Transverse colon (tissue), 4 donors: ENCODE results near the gene ZNF385B. TPM values are rescaled to one million over a fixed set of nuclear protein-coding genes. Genes with fewer than 3 reads are reported as not detected.

ENCODE experiments used
- DNase-seq: peaks from one replicate; pipeline ENCODE4 v3.0.0-alpha.2; 2019
- H3K27ac ChIP-seq, 4 donors: fragments of 200-600 bp; sonication (generic); 2 replicates each; pipeline ENCODE4 v1.5.1; 2016 to 2018; ENCODE audit warnings: inconsistent platforms in 4 of 4
- H3K27me3 ChIP-seq: fragments of 200-600 bp; sonication (generic); 2 replicates; pipeline ENCODE4 v1.5.1; 2017; ENCODE audit warnings: inconsistent platforms
- H3K36me3 ChIP-seq, 4 donors: fragments of 200-600 bp; sonication (generic); 2 replicates each; pipeline ENCODE4 v1.5.1; 2017 to 2019; ENCODE audit warnings: inconsistent platforms in 4 of 4
- H3K4me1 ChIP-seq, 4 donors: fragments of 200-600 bp; sonication (generic); 2 replicates each; pipeline ENCODE4 v1.5.1; 2017 to 2020; ENCODE audit warnings: inconsistent platforms in 4 of 4
- H3K4me3 ChIP-seq, 4 donors: fragments of 200-600 bp; sonication (generic); 1 replicate in 1 of 4; 2 replicates in 3 of 4; pipeline versions ENCODE4 v1.5.1 to v1.6.1; 2017 to 2019; ENCODE audit warnings: inconsistent platforms in 4 of 4
- H3K9me3 ChIP-seq, 2 donors: fragments of 200-600 bp; sonication (generic); 2 replicates each; pipeline ENCODE4 v1.5.1; 2017 to 2019; ENCODE audit warnings: inconsistent platforms in 2 of 2
- EP300 ChIP-seq: sonication (generic); formaldehyde crosslinking; IDR thresholded peaks from one replicate; pipeline ENCODE4 v1.6.1; 2017; ENCODE audit warnings: antibody characterized with exemption, low read depth
- POLR2A ChIP-seq: fragments of 450-650 bp; IDR thresholded peaks from one replicate; pipeline ENCODE4 v1.6.1; 2016; ENCODE audit warnings: antibody characterized with exemption, mild to moderate bottlenecking, moderate library complexity
- POLR2AphosphoS5 ChIP-seq, 3 donors: sonication (generic); formaldehyde crosslinking; IDR thresholded peaks; one replicate each; pipeline ENCODE4 v1.6.1; 2016; ENCODE audit warnings: antibody characterized with exemption in 3 of 3
- WGBS, 2 donors: methylation state at CpG; one replicate each; pipeline ENCODE4 v1.1.5; 2018; ENCODE audit warnings: low coverage in 1 of 2; 5-methylcytosine and 5-hydroxymethylcytosine counted together
- in situ Hi-C, 4 donors: fragments of 200-750 bp; cut with MboI; loops; one replicate each; pipeline versions ENCODE4 v1.15.0 to v1.15.1; 2017; ENCODE audit warnings: low sequenced_read_pairs in 3 of 4, low pct_ligation_motif_present in 1 of 4, low pct_unique_long_range_greater_than_20kb in 1 of 4
- intact Hi-C: fragments of 100-400 bp; cut with DNase I; formaldehyde crosslinking; loops from one replicate; pipeline ENCODE4 v1.15.1; 2023; ENCODE audit warnings: low total_unique reads
- total RNA-seq, 4 donors: library from RNA; depleted of rRNA; stranded (reverse); fragments of >200 nt; gene quantifications; one replicate each; pipeline ENCODE4 v1.1.0, GENCODE V29; 2016
- TF ChIP-seq, protein P1 (sequence below), 5 experiments: fragments of 200-600 bp in 3 of 5; fragments of 450-650 bp in 2 of 5; sonication (generic) in 3 of 5; IDR thresholded peaks; 1 replicate in 2 of 5; 2 replicates in 3 of 5; pipeline ENCODE4 v1.5.1; 2016 to 2017; ENCODE audit warnings: antibody characterized with exemption in 5 of 5, inconsistent platforms in 3 of 5, mild to moderate bottlenecking in 2 of 5, moderate library complexity in 1 of 5

Gene ZNF385B
- total RNA-seq, 4 donors from 2014 or later, result 1.2 to 6.0 (median 2.4) TPM

DNA sequence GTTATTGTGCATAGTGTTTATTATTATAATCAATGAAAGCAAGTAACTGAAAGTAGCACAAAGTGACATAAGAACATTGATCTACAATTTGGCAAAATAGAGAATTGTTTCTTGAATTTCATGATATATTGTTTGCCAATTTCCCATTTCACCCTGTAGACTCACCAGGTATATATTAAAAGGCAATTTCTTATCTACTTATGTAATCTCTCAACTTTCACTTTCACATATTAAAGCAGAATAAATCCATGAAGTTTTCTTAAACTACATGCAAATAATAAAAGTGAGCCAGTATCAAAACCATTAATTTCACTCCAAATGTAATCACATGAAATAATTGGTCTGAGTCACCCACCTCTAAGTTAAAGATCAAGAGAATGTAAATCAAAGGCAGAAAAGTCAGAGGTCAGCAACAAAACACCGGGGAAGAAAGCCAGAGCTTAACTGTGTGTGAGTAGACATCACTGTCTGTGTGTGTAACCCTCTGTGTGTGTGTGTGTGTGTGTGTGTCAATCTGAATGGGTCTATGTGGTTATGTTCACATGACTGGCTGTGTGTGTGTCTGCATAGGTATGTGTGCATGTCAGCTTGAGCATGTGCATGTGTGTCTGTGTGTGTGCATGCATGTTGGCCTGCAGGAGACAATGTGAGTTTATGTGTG is 44.1 kb downstream of the ZNF385B start:
- intact Hi-C loops, result no loop called here
- TF ChIP-seq EP300 (no peak), POLR2A (no peak), POLR2AphosphoS5 (IDR thresholded peaks at IDR 0.05) (no peak)
- TF ChIP-seq, protein P1, sequence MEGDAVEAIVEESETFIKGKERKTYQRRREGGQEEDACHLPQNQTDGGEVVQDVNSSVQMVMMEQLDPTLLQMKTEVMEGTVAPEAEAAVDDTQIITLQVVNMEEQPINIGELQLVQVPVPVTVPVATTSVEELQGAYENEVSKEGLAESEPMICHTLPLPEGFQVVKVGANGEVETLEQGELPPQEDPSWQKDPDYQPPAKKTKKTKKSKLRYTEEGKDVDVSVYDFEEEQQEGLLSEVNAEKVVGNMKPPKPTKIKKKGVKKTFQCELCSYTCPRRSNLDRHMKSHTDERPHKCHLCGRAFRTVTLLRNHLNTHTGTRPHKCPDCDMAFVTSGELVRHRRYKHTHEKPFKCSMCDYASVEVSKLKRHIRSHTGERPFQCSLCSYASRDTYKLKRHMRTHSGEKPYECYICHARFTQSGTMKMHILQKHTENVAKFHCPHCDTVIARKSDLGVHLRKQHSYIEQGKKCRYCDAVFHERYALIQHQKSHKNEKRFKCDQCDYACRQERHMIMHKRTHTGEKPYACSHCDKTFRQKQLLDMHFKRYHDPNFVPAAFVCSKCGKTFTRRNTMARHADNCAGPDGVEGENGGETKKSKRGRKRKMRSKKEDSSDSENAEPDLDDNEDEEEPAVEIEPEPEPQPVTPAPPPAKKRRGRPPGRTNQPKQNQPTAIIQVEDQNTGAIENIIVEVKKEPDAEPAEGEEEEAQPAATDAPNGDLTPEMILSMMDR (IDR thresholded peaks at IDR 0.05), result no peak
- no peak overlapping the region for H3K4me3 ChIP-seq
- in situ Hi-C loops, result no loop called here
- 30 to 56% methylated on average over 1 of the region's 1 CpG for WGBS, 2 donors
- no peaks in the 10 kb centered on the region for H3K9me3 ChIP-seq
- H3K27me3 ChIP-seq, result no peaks in the 10 kb centered on the region
- no peak overlapping the region for H3K27ac ChIP-seq
- no peaks in the 10 kb centered on the region for H3K36me3 ChIP-seq
- no peaks in the 10 kb centered on the region for H3K4me1 ChIP-seq
- no peak for DNase-seq

DNA sequence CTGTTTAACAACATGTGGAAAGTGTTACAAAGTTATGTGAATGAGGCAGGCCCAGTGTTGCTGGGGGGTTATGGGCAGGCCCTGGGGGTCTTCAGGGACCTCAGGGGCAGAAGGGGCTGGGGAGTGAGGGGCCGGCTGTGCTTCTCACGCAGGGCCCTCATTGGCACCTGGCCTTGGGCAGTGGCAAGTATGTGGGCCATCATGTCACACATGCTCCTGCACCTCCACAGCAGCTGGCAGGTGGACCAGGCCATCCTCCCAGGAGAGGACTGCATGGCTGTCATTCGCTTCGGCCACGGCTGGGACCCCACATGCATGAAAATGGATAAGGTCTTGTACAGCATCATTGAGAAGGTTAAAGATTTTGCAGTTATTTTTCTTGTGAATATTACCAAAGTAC is 47.4 kb downstream of the ZNF385B start:
- Histone ChIP-seq H3K4me3 (no peak overlapping the region), H3K27me3 (no peaks in the 10 kb centered on the region), H3K27ac (no peak overlapping the region), H3K36me3 (no peaks in the 10 kb centered on the region), H3K4me1 (no peaks in the 10 kb centered on the region), H3K9me3 (no peaks in the 10 kb centered on the region)
- no peak for DNase-seq
- TF ChIP-seq, protein P1 (IDR thresholded peaks at IDR 0.05), result no peak
- intact Hi-C loops, result no loop called here
- in situ Hi-C loops, result no loop called here
- 62 to 96% methylated on average over 3 to 5 of the region's 5 CpGs for WGBS, 2 donors

DNA sequence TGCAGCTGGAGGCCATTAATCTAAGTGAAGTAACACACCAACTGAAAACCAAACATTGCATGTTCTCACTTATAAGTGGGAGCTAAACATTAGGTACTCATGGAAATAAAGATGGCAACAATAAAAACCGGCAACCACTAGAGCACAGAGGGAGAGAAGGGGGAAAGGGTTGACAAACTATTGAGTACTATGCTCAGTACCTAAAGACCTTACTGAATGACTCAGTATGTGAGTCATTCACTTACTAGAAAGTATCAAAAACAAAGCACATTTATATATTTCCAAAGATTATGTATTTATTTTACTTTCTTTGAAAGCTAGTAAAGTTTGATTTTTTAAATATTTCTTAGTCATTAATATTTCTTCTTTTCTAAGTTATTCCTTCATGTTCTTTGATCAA is 48.9 kb downstream of the ZNF385B start:
- in situ Hi-C loops (no loop called here), intact Hi-C loops (no loop called here)
- Histone ChIP-seq H3K4me3 (no peak overlapping the region), H3K4me1 (no peaks in the 10 kb centered on the region), H3K9me3 (no peaks in the 10 kb centered on the region), H3K27ac (no peak overlapping the region), H3K27me3 (no peaks in the 10 kb centered on the region), H3K36me3 (no peaks in the 10 kb centered on the region)
- WGBS, 2 donors, result 91 to 100% methylated on average over 1 of the region's 1 CpG
- TF ChIP-seq EP300, result no peak
- TF ChIP-seq, protein P1 (IDR thresholded peaks at IDR 0.05), result no peak
- TF ChIP-seq POLR2A, result no peak
- no peak for TF ChIP-seq POLR2AphosphoS5 (IDR thresholded peaks at IDR 0.05)
- no peak for DNase-seq

DNA sequence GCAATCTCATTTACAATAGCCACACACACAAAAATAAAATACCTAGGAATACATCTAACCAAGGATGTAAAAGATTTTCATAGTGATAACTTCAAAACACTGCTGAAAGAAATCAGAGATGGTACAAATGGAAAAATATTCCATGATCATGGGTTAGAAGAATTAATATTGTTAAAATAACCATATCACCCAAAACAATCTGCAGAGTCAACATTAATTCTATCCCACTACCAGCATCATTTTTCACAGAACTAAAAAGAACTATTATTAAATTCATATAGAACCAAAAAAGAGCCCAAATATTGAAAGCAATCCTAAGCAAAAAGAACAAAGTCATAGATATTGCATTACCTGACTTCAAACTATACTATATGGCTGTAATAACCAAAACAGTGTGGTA is 50.4 kb downstream of the ZNF385B start:
- in situ Hi-C loops, result no loop called here
- no peaks in the 10 kb centered on the region for H3K4me1 ChIP-seq
- H3K27ac ChIP-seq, result no peak overlapping the region
- H3K36me3 ChIP-seq, result no peaks in the 10 kb centered on the region
- H3K9me3 ChIP-seq, result no peaks in the 10 kb centered on the region
- TF ChIP-seq EP300 (no peak), POLR2AphosphoS5 (IDR thresholded peaks at IDR 0.05) (no peak), POLR2A (no peak)
- TF ChIP-seq, protein P1 (IDR thresholded peaks at IDR 0.05), result no peak
- no peaks in the 10 kb centered on the region for H3K27me3 ChIP-seq
- DNase-seq, result no peak
- intact Hi-C loops, result no loop called here
- H3K4me3 ChIP-seq, result no peak overlapping the region
